GM21381 (cell line): Measurements from ENCODE around the gene EPHB2.

Source experiments
- ATAC-seq: cut with Tn5 transposase; IDR thresholded peaks from one replicate; pipeline ENCODE4 v1.9.1; 2021; ENCODE audit warnings: mild to moderate bottlenecking, moderate library complexity; ENCODE audit not compliant: unreplicated experiment

The EPHB2 gene

DNA sequence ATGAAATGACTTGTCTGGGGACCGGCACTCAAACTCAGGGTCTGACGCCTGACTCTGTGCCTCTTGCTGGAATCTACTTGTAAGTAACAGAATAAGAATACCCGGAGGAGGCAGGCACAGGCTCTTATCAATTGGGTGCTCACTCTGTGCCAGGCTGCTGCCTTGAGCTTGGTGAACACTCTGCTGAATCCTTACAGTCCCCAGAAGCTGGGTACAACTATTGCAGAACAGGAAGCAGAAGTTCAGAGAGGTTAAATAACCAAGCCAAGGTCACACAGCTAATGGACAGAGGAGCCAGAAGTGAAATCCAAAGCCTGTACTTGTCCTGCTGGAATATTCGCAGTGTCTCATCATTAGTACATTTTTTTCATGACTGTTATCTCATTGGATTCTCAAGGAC, 86.0 kb downstream of the EPHB2 start:
- ATAC-seq, result no peak

DNA sequence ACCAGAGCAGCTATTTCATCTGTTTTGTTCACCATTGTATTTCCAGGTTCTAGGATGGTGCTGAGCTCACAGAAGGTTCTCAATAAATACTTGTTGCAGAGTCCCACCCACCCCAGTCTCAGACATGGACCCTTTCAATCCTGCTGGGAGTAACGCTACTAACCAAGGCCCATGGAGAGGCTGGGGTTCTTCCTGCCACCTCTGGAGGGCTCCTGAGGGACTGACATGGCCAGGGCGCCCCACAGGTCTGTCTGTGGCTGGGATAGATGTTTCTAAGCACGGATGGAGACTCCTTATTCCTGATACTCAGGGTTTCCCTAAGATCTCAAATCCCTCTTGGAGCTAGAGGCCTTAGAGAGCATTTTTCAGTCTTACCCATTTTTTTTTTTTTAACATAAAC, 87.4 kb downstream of the EPHB2 start:
- no peak for ATAC-seq

DNA sequence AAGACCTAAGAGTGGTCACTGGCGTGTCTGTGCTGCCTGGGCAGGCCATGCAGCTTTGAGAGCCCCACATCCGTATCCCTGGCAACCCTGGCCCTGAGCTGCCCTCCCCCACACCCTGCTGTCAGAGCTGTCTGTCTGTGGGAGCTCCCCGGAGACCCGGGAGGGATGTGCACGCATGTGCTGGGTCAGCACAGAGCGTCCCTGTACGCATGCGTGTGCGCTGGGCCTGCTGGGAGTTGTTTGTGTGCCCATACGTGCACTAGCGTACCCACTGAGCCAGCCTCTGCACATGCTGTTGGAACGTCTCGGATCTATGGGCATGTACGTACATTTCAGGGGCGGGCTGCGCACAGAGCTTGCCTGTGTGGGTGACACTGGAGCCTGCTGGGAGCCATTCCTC, 89.3 kb downstream of the EPHB2 start:
- ATAC-seq, result no peak

DNA sequence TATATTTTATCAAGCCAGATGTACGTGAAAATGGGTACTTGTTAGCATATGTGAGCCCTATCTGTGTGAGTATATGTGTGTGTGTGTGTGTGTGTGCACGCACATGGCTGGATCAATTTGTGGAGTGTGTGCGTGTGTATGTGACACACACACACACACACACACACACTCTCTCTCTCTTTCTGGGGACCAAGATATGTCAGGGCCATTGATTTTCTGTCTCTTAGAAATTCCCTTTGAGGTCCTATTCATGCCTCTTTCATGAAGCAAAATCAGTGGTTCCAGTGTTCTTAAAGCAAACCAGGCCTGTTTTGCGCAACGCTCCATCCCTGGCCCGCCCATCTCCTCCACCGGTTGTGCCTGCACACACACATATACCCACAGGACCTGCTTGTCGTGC, 90.0 kb downstream of the EPHB2 start:
- ATAC-seq, result no peak

DNA sequence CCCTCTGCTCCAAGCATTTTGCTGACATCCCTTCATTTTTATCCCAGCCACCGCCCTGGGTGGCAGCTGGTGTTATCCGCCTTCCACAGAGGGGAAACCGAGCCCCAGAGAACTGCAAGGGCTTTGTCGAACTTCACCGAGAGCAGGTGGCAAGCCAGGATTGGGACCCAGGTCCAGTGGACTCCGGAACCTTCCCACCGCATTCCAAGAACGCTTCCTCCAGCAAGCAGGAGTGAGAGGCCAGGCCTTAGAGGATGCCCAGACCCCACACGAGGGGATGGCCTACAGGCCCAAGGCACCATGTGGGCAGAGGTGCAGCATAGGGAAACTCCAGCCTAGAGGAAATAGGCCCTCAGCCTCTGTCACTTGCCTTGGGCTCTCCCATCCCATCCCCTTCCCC, 90.7 kb downstream of the EPHB2 start:
- no peak for ATAC-seq

DNA sequence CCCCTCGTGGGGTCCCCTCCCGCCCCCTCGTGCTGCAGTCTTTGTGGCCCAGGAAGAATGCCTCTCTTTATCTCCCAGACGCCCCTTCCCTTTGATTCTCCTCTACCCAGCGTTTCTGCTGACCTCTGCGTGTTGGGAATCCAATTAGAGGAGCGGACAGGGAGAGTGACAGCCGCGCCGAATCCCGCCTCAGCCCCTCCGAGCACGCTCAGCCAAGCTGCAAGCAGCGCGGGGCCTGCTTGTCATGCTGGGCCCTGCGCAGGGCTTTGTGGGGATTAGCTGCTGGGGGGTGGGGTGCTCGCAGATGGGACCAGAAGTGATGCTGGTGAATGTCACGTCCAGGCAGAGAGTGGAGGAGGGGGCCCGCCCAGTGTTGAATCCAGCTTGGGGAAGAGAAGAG, 91.1 kb downstream of the EPHB2 start:
- no peak for ATAC-seq

DNA sequence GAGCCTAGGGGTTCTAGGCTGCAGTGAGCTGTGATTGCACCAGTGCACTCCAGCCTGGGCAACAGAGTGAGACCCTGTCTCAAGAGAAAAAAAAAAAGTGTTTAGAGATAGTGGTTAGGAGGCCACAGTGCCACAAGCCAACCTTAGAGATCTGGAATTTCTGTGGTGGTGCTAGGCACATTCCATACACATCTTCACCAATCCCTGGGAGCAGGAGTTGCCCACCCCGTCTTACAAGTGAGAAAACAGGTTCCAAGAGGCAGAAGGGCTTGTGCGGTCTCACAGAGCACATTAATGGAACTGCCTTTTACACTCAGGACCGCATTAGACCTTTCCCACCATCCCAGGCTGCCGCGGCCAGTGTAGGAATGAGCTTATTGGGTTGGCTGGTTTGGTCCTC, 93.2 kb downstream of the EPHB2 start:
- ATAC-seq, result no peak

DNA sequence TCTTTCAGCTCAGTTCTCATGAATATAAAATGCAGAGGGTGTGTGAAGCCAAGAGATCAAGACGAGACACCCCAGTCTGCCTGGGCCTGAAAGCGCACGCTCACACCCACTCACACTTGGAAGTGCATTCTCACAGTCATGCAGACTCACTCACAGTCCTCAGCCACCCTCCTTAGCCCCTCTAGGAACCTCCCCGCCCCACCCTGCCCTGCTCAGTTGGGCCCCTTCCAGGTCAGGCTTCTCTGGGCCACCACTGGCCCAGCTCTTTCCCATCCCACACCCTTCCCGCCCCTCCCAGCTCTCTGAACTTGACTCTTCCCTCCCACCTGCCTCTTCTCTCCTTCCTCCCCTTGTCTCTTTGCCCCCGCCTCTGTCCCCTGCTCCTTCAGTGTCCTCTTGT, 93.8 kb downstream of the EPHB2 start:
- ATAC-seq, result no peak

DNA sequence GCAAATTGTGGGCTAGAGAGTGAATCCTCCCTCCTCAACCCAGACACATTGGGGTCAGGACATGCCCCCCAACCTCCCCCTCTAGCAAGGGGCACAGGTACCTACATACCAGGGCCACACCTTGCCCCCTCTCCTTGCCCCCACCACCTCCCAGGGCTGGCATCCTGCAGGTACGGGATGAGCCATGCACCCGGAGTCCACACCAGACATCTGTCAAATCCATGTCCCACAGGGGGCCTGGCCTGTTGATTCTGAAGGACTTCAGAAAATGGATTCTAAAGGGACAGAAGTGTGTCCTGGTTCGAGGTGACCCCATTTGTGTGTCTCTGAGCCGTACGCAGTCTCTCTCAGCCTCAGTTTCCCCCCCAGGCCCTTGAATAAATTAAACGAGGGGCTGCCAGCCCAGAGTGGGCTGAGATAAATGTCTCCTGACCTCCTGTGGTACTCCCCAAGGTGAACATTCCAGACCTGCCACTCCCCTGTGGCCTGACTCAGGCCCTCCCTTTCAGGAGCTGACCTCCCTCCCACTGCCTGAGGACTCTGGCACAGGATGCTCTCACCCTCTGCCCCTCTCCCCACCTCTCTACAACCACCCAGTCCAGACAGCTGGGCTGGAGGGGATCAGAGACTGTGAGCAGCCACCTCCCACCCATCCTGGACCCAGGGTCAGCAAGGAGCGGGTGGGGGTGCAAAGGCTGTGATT, 94.5 kb downstream of the EPHB2 start:
- ATAC-seq, result no peak

DNA sequence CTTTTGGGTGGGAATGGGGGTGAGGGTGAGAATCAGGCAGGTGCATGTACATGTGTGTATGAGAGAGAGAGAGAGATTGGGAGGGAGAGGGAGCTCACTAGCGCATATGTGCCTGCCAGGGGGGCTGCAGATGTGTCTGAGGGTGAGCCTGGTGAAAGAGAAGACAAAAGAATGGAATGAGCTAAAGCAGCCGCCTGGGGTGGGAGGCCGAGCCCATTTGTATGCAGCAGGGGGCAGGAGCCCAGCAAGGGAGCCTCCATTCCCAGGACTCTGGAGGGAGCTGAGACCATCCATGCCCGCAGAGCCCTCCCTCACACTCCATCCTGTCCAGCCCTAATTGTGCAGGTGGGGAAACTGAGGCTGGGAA, 95.0 kb downstream of the EPHB2 start:
- no peak for ATAC-seq

DNA sequence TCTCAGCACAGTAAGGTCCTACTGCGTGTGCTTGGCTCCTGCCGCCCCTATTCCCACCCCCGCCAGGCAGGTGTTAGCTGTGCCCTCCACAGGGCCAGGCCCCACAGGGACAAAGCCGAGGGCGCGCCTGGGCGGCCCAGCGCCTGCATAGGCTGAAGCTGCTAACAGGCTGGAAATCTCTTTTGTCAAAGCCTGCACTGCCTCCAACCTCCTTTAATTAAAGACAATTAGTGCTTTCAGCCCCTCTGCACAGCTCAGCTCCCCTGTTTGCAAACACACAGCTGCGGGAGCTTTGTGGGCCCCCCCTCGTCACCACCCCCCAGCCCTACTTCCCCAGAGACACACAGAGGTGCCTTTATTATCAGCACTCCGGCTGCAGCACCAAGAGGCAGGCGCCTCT, 95.9 kb downstream of the EPHB2 start:
- ATAC-seq, result no peak

DNA sequence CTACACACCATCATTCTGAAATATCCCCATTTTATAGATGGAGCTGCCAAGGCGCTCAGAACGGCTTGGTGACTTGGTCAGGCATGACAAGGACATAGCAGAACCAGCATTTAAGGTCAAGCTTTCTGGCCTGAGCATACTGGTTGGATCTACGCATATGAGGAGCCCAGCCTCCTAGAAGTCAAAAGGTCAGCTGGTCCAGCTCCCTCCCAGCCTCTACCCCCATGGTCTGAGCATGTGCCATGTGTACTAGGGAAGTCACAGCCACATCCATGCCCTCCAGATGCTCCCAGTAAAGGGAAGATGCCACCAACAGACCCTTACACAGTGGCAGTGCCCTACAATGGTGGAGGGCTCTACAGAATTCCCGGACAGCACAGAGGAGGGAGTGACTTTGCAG, 96.7 kb downstream of the EPHB2 start:
- ATAC-seq, result no peak

DNA sequence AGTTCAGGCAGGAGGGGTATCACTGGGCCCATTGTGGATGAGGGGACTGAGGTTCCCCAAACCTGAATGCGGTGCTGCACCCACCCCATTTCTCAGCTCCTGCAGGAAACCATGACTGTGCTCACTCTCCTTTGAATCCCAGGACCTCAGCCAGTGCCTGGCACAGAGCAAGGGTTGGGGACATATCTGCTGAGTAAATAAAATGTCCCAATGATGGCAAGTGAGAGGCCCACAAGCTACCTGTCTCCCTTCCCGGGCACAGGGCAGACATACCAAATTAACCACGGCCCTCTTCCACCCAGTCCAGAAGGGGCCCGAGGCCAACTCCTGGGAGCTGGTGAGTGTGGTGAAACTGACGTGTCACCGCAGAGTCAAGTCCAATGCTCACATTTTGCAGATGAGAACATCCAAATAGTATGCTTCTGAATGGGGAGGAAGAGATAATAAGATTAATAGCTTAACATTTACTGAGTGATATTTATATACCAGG, 97.6 kb downstream of the EPHB2 start:
- no peak for ATAC-seq

DNA sequence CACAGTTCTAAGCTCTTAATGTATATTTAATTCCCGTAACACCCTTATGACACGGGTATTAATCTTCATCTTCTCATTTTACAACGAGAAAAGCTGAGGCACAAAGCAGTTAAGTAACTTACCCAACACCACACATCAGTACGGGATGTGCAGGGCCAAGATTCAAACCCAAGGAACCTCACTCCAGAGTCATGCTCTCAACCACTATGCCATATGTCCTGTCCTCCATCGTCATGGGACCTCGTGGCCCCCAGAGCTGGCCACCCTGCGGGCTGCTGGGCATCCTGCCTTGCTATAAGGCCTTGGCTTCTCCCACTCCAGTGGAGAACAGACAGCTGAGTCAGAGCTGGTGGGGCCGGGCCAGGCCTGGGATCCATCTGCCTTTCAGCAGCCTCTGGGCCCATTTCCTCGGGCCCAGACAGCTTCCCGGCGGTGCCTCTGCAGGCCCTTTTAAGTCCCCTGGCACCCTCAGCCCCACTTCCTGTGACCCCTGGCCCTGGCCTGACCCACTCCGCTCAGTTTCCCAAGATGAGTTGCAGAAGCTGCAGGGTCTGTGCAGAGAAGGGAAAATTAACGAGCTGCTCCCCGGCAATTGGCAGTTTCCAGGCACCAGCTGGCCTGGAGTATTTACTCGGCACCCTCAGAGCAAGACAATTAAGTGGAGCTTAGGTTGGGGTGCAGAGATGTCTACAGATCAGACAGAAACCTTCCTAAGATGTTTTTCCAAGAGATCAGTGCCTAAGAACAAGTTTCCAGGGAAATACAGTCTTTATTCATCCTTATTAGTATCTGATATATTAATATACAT, 98.2 kb downstream of the EPHB2 start:
- ATAC-seq, result no peak

DNA sequence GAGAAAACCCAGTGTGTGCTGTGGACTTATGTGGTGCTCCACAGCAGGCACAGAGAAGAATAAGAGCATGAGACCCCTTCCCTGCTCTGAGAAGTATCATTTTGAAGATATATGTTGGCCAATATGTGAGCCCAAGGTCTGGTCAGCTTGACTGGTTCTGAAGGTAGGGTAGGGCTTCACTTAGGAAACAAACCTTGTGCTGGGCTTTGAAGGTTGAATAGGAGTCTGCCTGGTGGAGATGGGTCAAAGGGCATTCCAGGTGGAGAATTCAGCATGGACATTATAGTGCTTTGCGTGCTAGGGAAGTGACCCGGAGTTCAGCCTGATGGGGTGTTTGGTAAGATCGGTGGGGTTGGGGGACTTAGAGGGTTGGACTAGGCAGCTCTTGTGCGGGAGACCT, 99.1 kb downstream of the EPHB2 start:
- no peak for ATAC-seq

DNA sequence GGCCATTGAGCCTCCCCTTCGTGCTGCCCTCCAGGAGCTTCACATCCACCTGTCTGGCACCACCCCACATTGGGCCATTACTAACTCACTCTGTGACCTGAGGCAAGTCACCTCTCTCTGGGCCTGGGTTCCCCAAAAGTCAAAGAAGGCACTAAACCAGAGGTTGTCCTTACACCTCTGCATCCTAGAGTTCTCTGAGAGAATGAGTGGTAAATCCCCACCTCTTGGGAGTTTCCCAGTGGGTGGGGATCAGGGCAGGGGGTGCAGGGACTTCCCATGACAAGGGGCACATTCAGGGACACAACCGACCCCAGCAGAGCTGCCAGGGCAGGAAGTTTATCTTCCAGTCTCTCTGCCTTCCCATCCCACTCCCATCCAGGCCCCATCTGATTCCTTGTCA, 99.7 kb downstream of the EPHB2 start:
- ATAC-seq, result no peak

DNA sequence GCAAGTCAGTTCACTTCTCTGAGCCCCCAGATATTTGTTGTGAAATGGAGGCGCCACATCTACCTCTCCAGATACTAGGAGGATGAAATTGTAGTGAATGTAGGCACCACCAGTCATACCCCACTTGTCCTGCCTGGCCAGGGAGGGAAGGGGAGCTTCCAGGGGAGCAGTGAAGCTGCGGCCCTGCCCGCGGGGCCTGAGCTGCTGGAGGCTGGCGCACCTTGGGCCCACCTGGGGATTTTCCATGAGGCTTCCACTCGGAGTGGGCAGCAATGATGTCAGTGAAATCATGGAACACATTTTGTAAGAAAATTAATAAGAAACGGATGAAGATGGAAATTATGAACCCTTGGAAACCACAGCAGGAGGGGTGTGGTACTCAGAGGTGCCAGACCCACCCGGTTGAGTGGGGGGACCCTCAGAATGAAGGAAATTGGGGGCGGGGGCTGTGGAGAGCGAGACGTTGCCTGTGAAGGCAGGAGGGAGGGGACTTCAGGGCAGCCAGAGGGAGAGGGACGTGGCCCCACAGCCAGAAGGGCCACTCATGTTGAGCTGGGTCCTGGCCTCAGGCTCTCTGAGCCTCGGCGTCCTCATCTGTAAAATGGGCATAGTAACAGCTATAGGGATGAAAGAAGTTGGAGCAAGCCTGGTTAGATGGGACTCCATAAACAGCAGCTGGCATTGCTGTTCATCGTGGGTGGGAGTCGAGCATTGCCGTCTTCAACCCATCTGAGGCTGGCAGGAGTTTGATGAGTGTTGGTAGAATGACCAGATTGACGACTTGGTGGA, 101.6 kb downstream of the EPHB2 start:
- no peak for ATAC-seq

DNA sequence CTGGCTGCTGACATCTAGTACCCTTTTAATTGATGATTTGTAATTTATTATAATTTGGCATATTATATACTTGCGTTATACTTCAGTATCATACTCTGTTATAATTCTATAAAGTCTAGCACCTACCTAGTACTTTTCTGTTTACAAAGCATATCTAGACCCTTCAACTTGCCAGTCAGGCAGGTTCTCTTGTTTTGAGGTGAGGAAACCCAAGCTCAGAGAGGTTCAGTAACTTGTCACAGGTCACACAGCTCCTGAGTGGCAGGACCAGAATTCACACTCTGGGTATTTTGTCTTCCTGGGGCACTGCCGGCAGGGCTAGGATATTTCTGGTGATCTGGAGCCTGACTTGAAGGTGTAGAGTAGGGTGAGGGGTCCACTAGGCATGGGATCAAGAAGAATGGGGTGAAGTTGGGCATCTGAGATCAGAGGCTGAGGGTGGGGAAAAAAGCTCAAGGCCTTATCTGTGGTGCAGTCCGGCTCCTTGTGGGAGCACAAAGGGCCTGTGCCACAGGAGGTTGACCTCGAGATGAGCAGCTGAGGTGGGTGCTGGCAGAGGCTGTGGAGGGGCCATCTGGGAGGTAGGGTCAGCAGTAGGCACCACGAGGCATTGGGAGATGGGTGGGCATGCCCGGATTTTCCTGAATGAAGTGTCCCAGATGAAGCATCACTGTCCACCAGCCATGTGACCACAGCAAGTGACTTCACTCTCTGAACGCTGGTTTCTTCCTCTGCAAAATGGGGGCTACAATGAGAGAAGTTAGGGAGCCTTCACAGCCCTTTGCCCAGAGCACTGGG, 102.6 kb downstream of the EPHB2 start:
- ATAC-seq, result no peak

DNA sequence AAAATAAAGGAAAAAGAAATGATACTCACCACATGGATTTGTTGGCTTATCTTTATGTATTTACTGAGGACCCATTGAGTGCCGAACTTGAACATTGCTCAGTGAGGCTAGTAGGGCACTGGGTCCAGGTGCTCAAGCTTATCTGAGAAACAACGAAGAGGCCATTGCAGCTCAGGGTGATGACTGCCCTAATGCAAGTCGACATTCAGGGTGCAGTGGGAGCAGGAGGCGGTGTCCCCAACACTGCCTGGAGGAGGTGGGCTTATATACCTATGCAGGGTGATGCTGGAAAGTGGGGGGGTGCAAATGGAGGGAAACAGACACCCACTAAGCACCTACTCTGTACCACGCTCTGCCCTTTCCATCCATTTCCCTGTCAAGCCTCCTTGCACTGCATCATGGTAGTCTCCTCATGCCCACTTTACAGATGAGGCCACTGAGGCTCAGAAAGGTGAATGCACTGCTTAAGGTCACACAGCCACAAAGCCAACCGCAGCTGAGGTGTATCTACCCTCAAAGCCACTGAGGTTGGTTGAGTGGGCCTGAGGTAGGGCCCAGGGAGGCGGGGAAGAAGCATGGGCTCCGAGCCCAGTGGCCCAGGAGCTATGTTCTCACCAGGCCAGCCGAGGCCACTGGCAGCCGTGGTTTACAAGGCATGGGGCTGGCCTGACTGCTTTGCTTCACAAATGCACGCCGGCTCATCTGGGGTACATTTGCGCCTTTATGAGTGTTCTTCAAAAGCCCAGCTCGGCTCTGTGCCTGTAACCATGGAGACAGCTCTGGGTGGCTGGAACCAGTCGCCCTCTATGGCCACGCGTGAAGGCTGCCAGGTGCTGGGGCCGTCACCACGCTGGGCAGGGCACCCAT, 103.8 kb downstream of the EPHB2 start:
- ATAC-seq, result no peak

DNA sequence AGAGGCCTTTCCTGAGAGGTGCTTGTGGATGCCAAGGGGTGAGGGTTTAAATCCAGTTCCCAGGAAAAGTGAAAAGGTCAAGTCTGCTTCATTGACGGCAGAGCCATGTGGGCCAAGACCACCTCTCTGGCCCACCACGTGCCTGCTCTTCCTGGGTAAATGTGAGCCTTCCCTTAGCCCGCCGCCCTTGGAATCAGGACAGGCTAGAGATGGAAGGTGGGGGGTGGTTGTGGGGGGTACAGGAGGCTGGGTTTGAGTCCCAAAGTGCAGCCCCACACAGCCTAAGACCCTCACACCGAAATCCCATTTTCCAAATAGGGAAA, 104.4 kb downstream of the EPHB2 start:
- ATAC-seq, result no peak
